AG20443 (cell line): Measurements from ENCODE around the gene ANTXR2.

ENCODE experiments used
- DNase-seq: peaks from one replicate; pipeline ENCODE4 v3.0.0; 2012; ENCODE audit warnings: low spot score, mixed read lengths

The ANTXR2 gene

GRCh38 chr4:80069108-80069836, 3.8 kb downstream of the ANTXR2 start:
- DNase-seq = no peak

GRCh38 chr4:80065601-80066000, 7.4 kb downstream of the ANTXR2 start:
- DNase-seq = no peak

GRCh38 chr4:80062527-80062926, 10.5 kb downstream of the ANTXR2 start:
- DNase-seq = peak; percentile 24

- DNase-seq = no peak
These were observed 12.2 kb downstream of the ANTXR2 start for GRCh38 chr4:80060804-80061203.

- DNase-seq = peak; percentile 13
These were observed 14.3 kb downstream of the ANTXR2 start for GRCh38 chr4:80058740-80059139.

GRCh38 chr4:80054375-80054774, 18.7 kb downstream of the ANTXR2 start:
- no peak for DNase-seq

GRCh38 chr4:80053140-80053910, 19.7 kb downstream of the ANTXR2 start:
- DNase-seq = no peak

GRCh38 chr4:80049813-80050534, 23.1 kb downstream of the ANTXR2 start:
- DNase-seq = no peak

- no peak for DNase-seq
These were observed 23.6 kb downstream of the ANTXR2 start for GRCh38 chr4:80049402-80049801.

- DNase-seq = peak; percentile 49
These were observed 27.2 kb downstream of the ANTXR2 start for GRCh38 chr4:80045786-80046185.

GRCh38 chr4:80043541-80043940, 29.5 kb downstream of the ANTXR2 start:
- DNase-seq = no peak

- no peak for DNase-seq
These were observed 30.2 kb downstream of the ANTXR2 start for GRCh38 chr4:80042821-80043220.

- no peak for DNase-seq
These were observed 35.2 kb downstream of the ANTXR2 start for GRCh38 chr4:80037864-80038263.

GRCh38 chr4:80036949-80037685, 35.9 kb downstream of the ANTXR2 start:
- DNase-seq = peak; percentile 63

GRCh38 chr4:80036306-80036705, 36.7 kb downstream of the ANTXR2 start:
- no peak for DNase-seq

GRCh38 chr4:80035336-80035735, 37.7 kb downstream of the ANTXR2 start:
- DNase-seq = no peak

- no peak for DNase-seq
These were observed 39.4 kb downstream of the ANTXR2 start for GRCh38 chr4:80033581-80033980.

GRCh38 chr4:80029364-80029763, 43.7 kb downstream of the ANTXR2 start:
- DNase-seq = no peak

- no peak for DNase-seq
These were observed 45.4 kb downstream of the ANTXR2 start for GRCh38 chr4:80027611-80028010.

- no peak for DNase-seq
These were observed 46.9 kb downstream of the ANTXR2 start for GRCh38 chr4:80026100-80026499.

GRCh38 chr4:80024335-80024734, 48.7 kb downstream of the ANTXR2 start:
- DNase-seq = no peak

- DNase-seq = no peak
These were observed 50.7 kb downstream of the ANTXR2 start for GRCh38 chr4:80022282-80022681.
